ENCODE results near the gene ZNF444. TPM values are rescaled to one million over a fixed set of nuclear protein-coding genes. Genes with fewer than 3 reads are reported as not detected.
A peak's percentile ranks its signal among the peaks of the same experiment; 100 is the strongest.

Gene ZNF444
- total RNA-seq, 2 experiments from 2014 or later = 29.2 to 32.2 TPM

DNA sequence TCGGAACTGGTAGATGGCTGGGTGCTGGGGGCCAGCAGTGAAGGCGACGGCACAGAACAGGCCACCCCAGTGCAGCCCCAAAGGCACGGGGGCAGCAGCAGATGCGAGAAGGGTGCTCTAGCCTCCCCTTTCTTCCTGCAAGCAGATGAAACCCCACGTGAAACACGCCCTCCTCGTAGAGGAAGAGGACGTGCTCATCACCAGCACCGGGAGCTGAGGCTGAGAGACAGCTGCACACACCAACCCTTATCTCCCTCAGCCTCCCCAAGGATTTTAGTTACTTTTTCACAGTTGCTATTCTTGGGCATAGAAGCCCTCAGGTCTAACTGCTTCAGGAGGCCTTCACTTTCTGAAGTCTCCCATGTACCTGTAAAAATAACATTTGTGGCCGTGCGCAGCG, 31.9 kb upstream of the ZNF444 start:
- peaks cover 58% of the 10 kb centered on the region for H3K4me1 Mint-ChIP-seq
- H3K36me3 Mint-ChIP-seq (ENCODE audit: low read depth) = peaks cover 10% of the 10 kb centered on the region
- H3K4me3 Mint-ChIP-seq = no peak overlapping the region
- intact Hi-C loops (cut with DNase I, micrococcal nuclease) = no loop called here
- H3K27ac Mint-ChIP-seq = no peak overlapping the region
- no peaks in the 10 kb centered on the region for H3K27me3 Mint-ChIP-seq
- H3K9me3 Mint-ChIP-seq (ENCODE audit: low read depth) = no peaks in the 10 kb centered on the region
- CTCF ChIA-PET = interaction anchor here (0.7 kb wide), 1 partner anchor 32 kb away, joined by 4 read pairs; the partner anchor contains the start of gene ZNF444
- POLR2A ChIA-PET = interaction anchor here (0.6 kb wide), 1 partner anchor 1897 kb away, joined by 4 read pairs; no protein-coding TSS in a partner anchor
- DNase-seq = no peak
- no peak for ATAC-seq

DNA sequence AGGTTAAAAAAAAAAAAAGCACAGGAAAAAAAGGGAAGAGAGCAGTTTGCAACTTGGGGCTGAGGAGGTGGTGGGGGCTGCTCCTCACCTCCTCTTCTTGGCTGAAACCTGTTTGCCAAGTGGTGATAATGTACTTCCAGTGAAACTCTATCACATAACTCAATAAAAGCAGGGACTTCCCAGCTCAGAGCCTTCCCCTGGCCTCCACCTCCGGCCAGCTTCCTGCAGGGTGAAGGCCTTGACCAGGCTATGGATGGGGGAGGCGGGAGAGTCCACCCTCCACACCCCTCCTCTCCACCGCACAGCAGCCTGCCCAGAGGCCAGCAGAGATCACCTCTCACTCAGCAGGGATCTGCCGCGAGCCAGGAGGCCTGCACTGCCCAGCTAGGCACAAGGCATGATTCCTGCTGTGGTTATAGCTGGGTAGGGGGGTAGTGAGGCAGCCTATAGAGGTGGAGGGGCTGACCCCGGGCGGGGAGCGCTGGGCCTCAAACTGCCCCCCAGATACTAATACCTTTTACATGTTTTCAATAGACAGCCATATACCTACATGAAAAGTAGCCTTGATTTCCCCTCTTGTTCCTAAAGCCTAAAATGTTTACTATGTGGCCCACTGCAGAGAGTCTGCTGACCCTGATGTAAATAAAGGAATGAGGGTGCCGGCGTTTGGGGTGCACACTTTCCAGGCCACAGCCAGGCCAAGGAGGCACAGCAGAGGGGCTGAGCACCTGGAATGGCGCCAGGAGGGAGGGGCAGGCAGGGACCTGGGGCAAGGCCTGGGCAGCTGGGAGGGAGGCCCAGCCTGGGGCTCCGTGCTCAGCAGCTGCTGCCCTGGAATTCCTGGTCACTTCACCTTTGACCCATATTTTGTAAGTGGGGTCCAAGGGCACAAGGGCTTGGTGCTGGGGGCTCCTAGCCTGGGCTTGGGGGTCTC, 30.3 kb upstream of the ZNF444 start:
- Mint-ChIP-seq H3K27ac (peak overlapping the region; percentile 86), H3K27me3 (no peaks in the 10 kb centered on the region), H3K9me3 (ENCODE audit: low read depth) (no peaks in the 10 kb centered on the region), H3K36me3 (ENCODE audit: low read depth) (peaks cover 8% of the 10 kb centered on the region), H3K4me3 (peak overlapping the region; percentile 41), H3K4me1 (peaks cover 63% of the 10 kb centered on the region)
- DNase-seq (no peak), ATAC-seq (no peak)
- ChIA-PET CTCF (interaction anchor here (1.0 kb wide), 1 partner anchor 31 kb away, joined by 5 read pairs; no protein-coding TSS in a partner anchor), POLR2A (no interaction called here)
- intact Hi-C loops (cut with DNase I, micrococcal nuclease) = loop anchor here in 1 of 2 experiments (1.0 kb wide), 2 partner anchors 11 to 30 kb away; partner anchors contain the start of gene ZNF787

DNA sequence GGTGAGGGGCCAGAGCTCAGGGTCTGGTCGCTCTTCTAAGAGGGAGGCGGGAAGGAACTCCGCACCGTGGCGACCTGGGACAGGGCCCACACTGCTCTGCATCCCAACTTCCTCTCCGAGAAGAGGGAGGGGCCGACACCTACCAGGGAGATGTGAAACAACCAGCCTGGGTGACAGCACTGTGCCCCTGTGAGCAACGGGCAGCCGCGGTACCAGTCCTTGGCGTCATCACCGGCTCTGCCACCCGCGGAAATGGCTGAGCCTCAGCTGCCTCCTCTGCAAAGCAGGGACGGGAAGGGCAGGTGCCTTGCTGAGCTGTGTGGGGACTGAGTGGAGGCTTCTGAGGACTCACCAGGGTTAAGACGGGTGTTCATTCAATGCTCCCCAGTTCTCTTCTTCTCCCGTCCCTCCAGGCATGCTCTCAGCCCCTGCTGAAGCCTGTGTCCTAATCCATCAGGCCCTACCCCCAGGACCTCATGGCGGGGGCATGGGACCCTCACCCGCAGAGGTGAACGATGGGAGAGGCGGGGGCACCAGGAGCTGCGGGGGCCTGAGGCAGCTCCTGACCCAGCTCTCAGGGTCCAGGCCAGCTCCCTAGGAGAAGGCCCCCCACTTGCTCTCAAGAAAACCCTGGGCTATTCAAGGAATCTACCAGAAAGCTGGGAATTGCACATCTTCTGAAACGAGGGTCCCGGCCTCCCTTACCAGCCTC, 29.3 kb upstream of the ZNF444 start:
- DNase-seq = peak; percentile 91
- Mint-ChIP-seq H3K4me3 (peak overlapping the region; percentile 41), H3K27ac (peak overlapping the region; percentile 86)

DNA sequence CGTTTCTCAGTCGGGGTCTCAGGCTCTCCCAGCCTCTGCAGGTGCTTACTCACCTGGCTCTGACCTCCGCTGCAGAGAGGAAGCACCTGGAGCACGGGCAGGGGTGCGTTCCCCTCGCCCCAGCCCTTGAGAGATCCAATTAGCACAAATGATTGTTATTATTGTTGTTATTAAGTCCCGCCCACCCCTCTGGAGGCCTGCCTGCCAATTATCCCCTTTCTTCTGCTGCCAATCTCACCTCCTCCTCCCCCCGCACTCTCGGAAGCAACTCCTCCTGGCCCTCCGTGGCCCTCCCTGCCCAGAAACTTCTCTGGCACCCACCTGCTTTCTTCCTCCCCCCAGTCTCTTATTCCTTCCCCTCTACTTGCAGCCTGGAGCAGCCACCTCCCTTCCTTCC, 28.8 kb upstream of the ZNF444 start:
- ATAC-seq (no peak), DNase-seq (no peak)
- Mint-ChIP-seq H3K4me1 (peaks cover 51% of the 10 kb centered on the region), H3K36me3 (ENCODE audit: low read depth) (peaks cover 6% of the 10 kb centered on the region), H3K27ac (peak overlapping the region; percentile 86), H3K4me3 (peak overlapping the region; percentile 41), H3K9me3 (ENCODE audit: low read depth) (no peaks in the 10 kb centered on the region), H3K27me3 (no peaks in the 10 kb centered on the region)
- intact Hi-C loops (cut with DNase I, micrococcal nuclease) = no loop called here
- POLR2A ChIA-PET = no interaction called here
- CTCF ChIA-PET = interaction anchor here (1.0 kb wide), 1 partner anchor 33 kb away, joined by 5 read pairs; no protein-coding TSS in a partner anchor

More for the DNA sequence above, 29.3 kb upstream of the ZNF444 start:
- intact Hi-C loops (cut with DNase I, micrococcal nuclease) = loop anchor here in 1 of 2 experiments (1.0 kb wide), 2 partner anchors 10 to 29 kb away; partner anchors contain the start of gene ZNF787
- no peaks in the 10 kb centered on the region for H3K9me3 Mint-ChIP-seq (ENCODE audit: low read depth)
- no peaks in the 10 kb centered on the region for H3K27me3 Mint-ChIP-seq
- peaks cover 8% of the 10 kb centered on the region for H3K36me3 Mint-ChIP-seq (ENCODE audit: low read depth)
- peak; percentile 99 for ATAC-seq
- peaks cover 56% of the 10 kb centered on the region for H3K4me1 Mint-ChIP-seq
- ChIA-PET POLR2A (no interaction called here), CTCF (interaction anchor here (1.0 kb wide), 1 partner anchor 32 kb away, joined by 5 read pairs; no protein-coding TSS in a partner anchor)

DNA sequence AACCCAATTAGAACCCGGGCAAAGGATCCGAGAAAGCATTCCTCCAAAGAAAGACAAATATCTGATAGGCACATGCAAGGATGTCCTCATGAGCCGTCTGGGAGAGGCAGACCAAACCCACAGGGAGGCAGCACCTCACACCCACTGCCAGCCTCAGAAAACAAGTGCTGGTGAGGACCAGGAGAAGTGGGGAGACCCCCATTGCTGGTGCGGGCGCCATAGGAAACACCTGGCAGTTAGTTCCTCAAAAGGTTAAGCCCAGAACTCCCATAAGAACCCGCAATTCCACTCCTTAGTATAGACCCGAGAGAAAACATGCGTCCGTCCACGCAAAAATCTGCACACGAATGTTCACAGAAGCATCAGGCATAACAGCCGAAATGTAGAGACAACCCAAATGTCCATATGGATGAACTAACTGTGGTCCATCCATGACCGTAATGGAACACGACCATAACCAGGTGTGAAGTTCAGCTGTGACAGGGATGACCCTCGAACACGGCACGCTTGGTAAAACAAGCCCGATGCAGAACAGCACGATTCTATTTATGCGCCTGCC, 27.9 kb upstream of the ZNF444 start:
- Mint-ChIP-seq H3K27ac (peak overlapping the region; percentile 76), H3K4me3 (peak overlapping the region; percentile 41), H3K4me1 (peaks cover 52% of the 10 kb centered on the region), H3K27me3 (no peaks in the 10 kb centered on the region), H3K9me3 (ENCODE audit: low read depth) (no peaks in the 10 kb centered on the region), H3K36me3 (ENCODE audit: low read depth) (peaks cover 5% of the 10 kb centered on the region)
- ATAC-seq (no peak), DNase-seq (no peak)
- intact Hi-C loops (cut with DNase I, micrococcal nuclease) = no loop called here
- ChIA-PET CTCF (no interaction called here), POLR2A (interaction anchor here (0.6 kb wide), 1 partner anchor 1956 kb away, joined by 5 read pairs; no protein-coding TSS in a partner anchor)

DNA sequence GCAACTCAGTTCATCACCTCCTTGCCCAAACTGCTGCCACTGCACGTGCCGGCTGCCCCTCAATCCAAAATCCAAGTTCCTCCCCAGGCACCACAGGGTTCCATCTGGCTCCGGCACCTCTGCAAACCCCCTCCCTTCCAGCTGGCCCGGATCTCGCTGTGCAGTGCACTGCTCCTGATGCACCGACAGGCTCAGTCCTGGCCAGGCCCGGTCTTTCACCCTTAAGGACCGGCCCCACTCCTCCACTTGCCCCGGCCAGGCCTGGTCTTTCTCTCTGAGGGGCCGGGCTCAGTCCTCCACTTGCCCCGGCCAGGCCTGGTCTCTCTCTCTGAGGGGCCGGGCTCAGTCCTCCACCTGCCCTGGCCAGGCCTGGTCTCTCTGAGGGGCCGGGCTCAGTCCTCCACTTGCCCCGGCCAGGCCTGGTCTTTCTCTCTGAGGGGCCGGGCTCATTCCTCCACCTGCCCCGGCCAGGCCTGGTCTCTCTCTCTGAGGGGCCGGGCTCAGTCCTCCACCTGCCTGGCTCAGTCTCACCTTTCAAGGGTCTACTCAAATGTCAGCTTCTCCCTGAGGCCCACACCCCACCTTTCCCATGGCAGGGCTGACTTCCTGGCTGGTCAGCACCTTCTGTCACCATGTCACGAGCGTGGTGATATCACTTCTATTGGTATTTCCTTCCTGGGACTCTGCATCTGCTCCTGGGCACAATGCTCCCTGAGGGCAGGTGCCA, 26.9 kb upstream of the ZNF444 start:
- Mint-ChIP-seq H3K27me3 (no peaks in the 10 kb centered on the region), H3K36me3 (ENCODE audit: low read depth) (peaks cover 10% of the 10 kb centered on the region), H3K27ac (peak overlapping the region; percentile 29), H3K9me3 (ENCODE audit: low read depth) (no peaks in the 10 kb centered on the region), H3K4me3 (no peak overlapping the region), H3K4me1 (peaks cover 59% of the 10 kb centered on the region)
- intact Hi-C loops (cut with DNase I, micrococcal nuclease) = no loop called here
- no peak for ATAC-seq
- ChIA-PET CTCF (no interaction called here), POLR2A (interaction anchor here (0.6 to 0.7 kb wide), 2 partner anchors 13 to 1957 kb away, joined by 3 to 5 read pairs; no protein-coding TSS in a partner anchor)
- no peak for DNase-seq

DNA sequence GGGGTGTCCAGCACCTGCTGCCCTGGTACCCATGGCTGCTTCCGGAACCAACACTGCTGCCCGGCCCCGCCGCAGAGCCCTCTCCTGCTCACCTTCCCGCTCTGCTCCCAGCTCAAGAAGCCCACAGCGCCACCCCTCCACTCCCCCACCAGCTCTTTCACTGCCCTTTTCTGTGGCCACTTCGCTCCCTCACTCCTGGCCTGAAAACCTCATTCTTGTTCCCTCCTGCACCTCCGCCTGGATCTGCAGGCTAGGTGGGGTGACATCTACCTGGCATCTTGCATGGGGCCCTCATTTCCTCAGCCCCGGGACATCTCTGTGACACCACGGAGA, 26.3 kb upstream of the ZNF444 start:
- no peak for DNase-seq
- peak overlapping the region; percentile 29 for H3K27ac Mint-ChIP-seq
- no peak overlapping the region for H3K4me3 Mint-ChIP-seq
- H3K36me3 Mint-ChIP-seq (ENCODE audit: low read depth) = peaks cover 15% of the 10 kb centered on the region
- H3K4me1 Mint-ChIP-seq = peaks cover 64% of the 10 kb centered on the region
- intact Hi-C loops (cut with DNase I, micrococcal nuclease) = no loop called here
- H3K9me3 Mint-ChIP-seq (ENCODE audit: low read depth) = no peaks in the 10 kb centered on the region
- CTCF ChIA-PET = no interaction called here
- H3K27me3 Mint-ChIP-seq = no peaks in the 10 kb centered on the region
- no peak for ATAC-seq
- POLR2A ChIA-PET = no interaction called here

DNA sequence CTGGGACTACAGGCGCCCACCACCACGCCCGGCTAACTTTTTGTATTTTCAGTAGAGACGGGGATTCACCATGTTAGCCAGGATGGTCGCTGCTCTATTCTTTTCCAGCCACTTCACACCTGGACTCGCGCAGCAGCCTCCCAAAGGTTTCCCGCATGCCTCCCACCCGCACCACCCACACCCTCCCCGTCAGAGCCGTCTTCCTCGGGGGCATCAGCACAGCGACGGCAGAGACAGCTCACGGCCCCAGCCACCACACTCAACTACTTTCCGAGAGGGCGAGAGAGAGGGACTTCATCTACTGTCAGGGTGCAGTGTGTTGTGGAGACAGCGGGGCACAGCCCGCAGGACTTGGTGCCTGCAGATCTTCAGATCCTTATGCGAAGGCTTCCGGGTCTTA, 25.6 kb upstream of the ZNF444 start:
- ChIA-PET POLR2A (no interaction called here), CTCF (interaction anchor here (0.6 kb wide), 1 partner anchor 461 kb away, joined by 3 read pairs; no protein-coding TSS in a partner anchor)
- peaks cover 66% of the 10 kb centered on the region for H3K4me1 Mint-ChIP-seq

DNA sequence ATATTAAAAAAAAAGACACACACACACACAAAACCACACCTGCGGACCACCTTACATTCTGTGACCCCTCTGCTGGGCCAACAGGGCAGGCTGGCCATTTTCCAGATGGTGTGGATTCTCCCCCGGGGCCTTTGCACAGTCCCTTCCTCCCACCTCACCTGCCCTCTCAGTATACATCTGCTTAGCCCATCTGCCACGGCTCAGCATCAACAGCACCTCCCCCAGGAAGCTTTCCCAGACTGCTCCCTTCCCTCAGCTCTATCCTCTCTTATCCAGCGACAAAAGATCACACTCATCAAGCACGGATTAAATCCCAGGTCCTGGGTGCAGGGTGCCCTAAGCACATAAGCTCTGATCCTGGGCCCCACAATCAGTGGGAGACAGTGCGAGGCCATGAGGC, 24.5 kb upstream of the ZNF444 start:
- no peaks in the 10 kb centered on the region for H3K27me3 Mint-ChIP-seq
- ChIA-PET CTCF (no interaction called here), POLR2A (no interaction called here)
- no peak overlapping the region for H3K4me3 Mint-ChIP-seq
- H3K4me1 Mint-ChIP-seq = peaks cover 63% of the 10 kb centered on the region
- H3K36me3 Mint-ChIP-seq (ENCODE audit: low read depth) = peaks cover 19% of the 10 kb centered on the region
- no peak overlapping the region for H3K27ac Mint-ChIP-seq
- DNase-seq (no peak), ATAC-seq (no peak)
- intact Hi-C loops (cut with DNase I, micrococcal nuclease) = no loop called here
- H3K9me3 Mint-ChIP-seq (ENCODE audit: low read depth) = no peaks in the 10 kb centered on the region

More for the DNA sequence above, 25.6 kb upstream of the ZNF444 start:
- H3K27me3 Mint-ChIP-seq = no peaks in the 10 kb centered on the region
- DNase-seq (no peak), ATAC-seq (no peak)
- H3K4me3 Mint-ChIP-seq = no peak overlapping the region
- intact Hi-C loops (cut with DNase I, micrococcal nuclease) = no loop called here
- no peaks in the 10 kb centered on the region for H3K9me3 Mint-ChIP-seq (ENCODE audit: low read depth)
- peaks cover 19% of the 10 kb centered on the region for H3K36me3 Mint-ChIP-seq (ENCODE audit: low read depth)
- no peak overlapping the region for H3K27ac Mint-ChIP-seq

DNA sequence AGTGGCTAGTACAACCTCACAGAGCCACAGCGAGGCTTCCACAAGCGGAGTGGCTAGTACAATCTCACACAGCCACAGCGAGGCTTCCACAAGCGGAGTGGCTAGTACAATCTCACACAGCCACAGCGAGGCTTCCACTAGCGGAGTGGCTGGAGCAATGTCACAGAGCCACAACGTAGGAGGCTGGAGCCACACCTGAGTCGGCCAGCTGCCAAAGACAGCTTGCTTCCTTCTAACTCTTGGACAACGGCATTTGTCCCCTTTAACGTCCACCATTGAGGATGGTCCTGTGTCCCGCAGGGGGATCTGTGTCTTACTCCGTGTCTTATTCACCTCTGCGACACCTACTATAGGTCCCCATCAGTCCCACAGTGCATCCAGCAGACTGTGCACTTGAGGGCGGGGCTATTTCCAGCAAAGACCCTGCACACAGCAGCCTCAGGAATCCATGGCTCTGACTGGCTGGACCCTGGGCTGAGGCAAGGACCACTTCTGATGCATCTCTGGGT, 23.7 kb upstream of the ZNF444 start:
- CTCF ChIA-PET = interaction anchor here (0.6 kb wide), 1 partner anchor 534 kb away, joined by 3 read pairs; no protein-coding TSS in a partner anchor
- Mint-ChIP-seq H3K36me3 (ENCODE audit: low read depth) (peaks cover 19% of the 10 kb centered on the region), H3K27ac (no peak overlapping the region), H3K27me3 (no peaks in the 10 kb centered on the region), H3K9me3 (ENCODE audit: low read depth) (no peaks in the 10 kb centered on the region), H3K4me3 (no peak overlapping the region), H3K4me1 (peaks cover 63% of the 10 kb centered on the region)
- intact Hi-C loops (cut with DNase I, micrococcal nuclease) = no loop called here
- DNase-seq (no peak), ATAC-seq (no peak)
- POLR2A ChIA-PET = no interaction called here
